IMR-90 (cell line): ENCODE measurements around the gene IGLL5. TPM values are rescaled to one million over a fixed set of nuclear protein-coding genes. Genes with fewer than 3 reads are reported as not detected.

ENCODE experiments used
- ATAC-seq: fragments of 200-7000 bp; cut with Tn5 transposase; 2 replicates; pipeline ENCODE4 v1.9.1; 2020; ENCODE audit warnings: low read depth, mild to moderate bottlenecking, moderate library complexity
- BruUV-seq: library from RNA; stranded (reverse); fragments of 400-500 nt; replicated peaks from 2 replicates; lab custom pipeline; 2021; lab: Mats Ljungman, UMichigan
- CTCF ChIA-PET: fragments of 300-600 bp; formaldehyde crosslinking; extraction: SDS; loops from one replicate; lab custom pipeline; 2021; ENCODE audit warnings: antibody characterized with exemption; lab: Yijun Ruan, JAX
- POLR2A ChIA-PET: fragments of 300-600 bp; sonication (Branson Sonifier 250); formaldehyde crosslinking; loops from one replicate; lab custom pipeline; 2022; ENCODE audit warnings: antibody characterized with exemption; ENCODE audit not compliant: unreplicated experiment; lab: Charles Lee
- DNase-seq: peaks from one replicate; pipeline ENCODE4 v3.0.0; 2013
- H2AFZ ChIP-seq: replicated peaks from 2 replicates; pipeline ENCODE3; 2013; ENCODE audit warnings: low read length, mild to moderate bottlenecking; ENCODE audit not compliant: poor library complexity
- H2AK5ac ChIP-seq: 2 replicates; pipeline ENCODE4 v1.6.1; 2013; ENCODE audit warnings: low read depth, low read length, inconsistent platforms
- H2AK9ac ChIP-seq: replicated peaks from 2 replicates; pipeline ENCODE3; 2013; ENCODE audit warnings: mild to moderate bottlenecking, low read depth, low read length, moderate library complexity; ENCODE audit not compliant: poor library complexity
- H2BK120ac ChIP-seq: 2 replicates; pipeline ENCODE4 v1.6.1; 2013; ENCODE audit warnings: low read depth, low read length, inconsistent platforms
- H2BK15ac ChIP-seq: 3 replicates; pipeline ENCODE4 v1.6.1; 2013; ENCODE audit warnings: low read depth, low read length, inconsistent platforms
- H2BK20ac ChIP-seq: 2 replicates; pipeline ENCODE4 v1.6.1; 2013; ENCODE audit warnings: low read depth, mild to moderate bottlenecking, inconsistent platforms, low read length, moderate library complexity
- H2BK5ac ChIP-seq: 2 replicates; pipeline ENCODE4 v1.6.1; 2013; ENCODE audit warnings: mild to moderate bottlenecking, low read depth, low read length, inconsistent platforms; ENCODE audit not compliant: poor library complexity, severe bottlenecking
- H3K14ac ChIP-seq: replicated peaks from 2 replicates; pipeline ENCODE4 v1.6.1; 2013; ENCODE audit warnings: low read depth, low read length, inconsistent platforms
- H3K18ac ChIP-seq: 2 replicates; pipeline ENCODE4 v1.6.1; 2013; ENCODE audit warnings: low read depth, low read length, control low read depth
- H3K23ac ChIP-seq: 2 replicates; pipeline ENCODE4 v1.6.1; 2013; ENCODE audit warnings: low read depth, low read length, inconsistent platforms
- H3K27ac ChIP-seq: 2 replicates; pipeline ENCODE4 v1.5.1; 2013; ENCODE audit warnings: mild to moderate bottlenecking, control low read depth, low read length; ENCODE audit not compliant: insufficient read depth
- H3K27me3 ChIP-seq: 2 replicates; pipeline ENCODE4 v1.6.1; 2013; ENCODE audit warnings: low read length; ENCODE audit not compliant: control insufficient read depth, insufficient read depth
- H3K36me3 ChIP-seq: 2 replicates; pipeline ENCODE4 v1.6.1; 2013; ENCODE audit warnings: low read length, mixed read lengths; ENCODE audit not compliant: control insufficient read depth, insufficient read depth
- H3K4ac ChIP-seq: 2 replicates; pipeline ENCODE4 v1.6.1; 2013; ENCODE audit warnings: low read depth, low read length, inconsistent platforms
- H3K4me1 ChIP-seq: 2 replicates; pipeline ENCODE4 v1.6.1; 2013; ENCODE audit warnings: low read length, mixed read lengths; ENCODE audit not compliant: control insufficient read depth, insufficient read depth
- H3K4me2 ChIP-seq: 2 replicates; pipeline ENCODE4 v1.6.1; 2013; ENCODE audit warnings: low read depth, mild to moderate bottlenecking, control low read depth, low read length, moderate library complexity
- H3K4me3 ChIP-seq: 2 replicates; pipeline ENCODE4 v1.5.1; 2013; ENCODE audit warnings: low read depth, mild to moderate bottlenecking, control low read depth, low read length, moderate library complexity; ENCODE audit not compliant: insufficient read depth
- H3K56ac ChIP-seq: 2 replicates; pipeline ENCODE4 v1.6.1; 2013; ENCODE audit warnings: low read length, inconsistent platforms; ENCODE audit not compliant: insufficient read depth; ENCODE audit errors: extremely low read depth
- H3K79me1 ChIP-seq, 2 experiments: 2 replicates each; pipeline ENCODE4 v1.6.1; 2013; ENCODE audit warnings: low read length in 2 of 2, inconsistent platforms in 1 of 2, low read depth in 1 of 2
- H3K9ac ChIP-seq: 2 replicates; pipeline ENCODE4 v1.6.1; 2013; ENCODE audit warnings: low read depth, low read length, control low read depth
- H3K9me1 ChIP-seq: 2 replicates; pipeline ENCODE4 v1.6.1; 2013; ENCODE audit warnings: low read length, inconsistent platforms; ENCODE audit not compliant: insufficient read depth
- H3K9me3 ChIP-seq: 2 replicates; pipeline ENCODE4 v1.6.1; 2013; ENCODE audit warnings: low read length; ENCODE audit not compliant: control insufficient read depth, insufficient read depth
- H4K20me1 ChIP-seq: 2 replicates; pipeline ENCODE4 v1.6.1; 2013; ENCODE audit warnings: low read length, inconsistent platforms; ENCODE audit not compliant: insufficient read depth
- H4K5ac ChIP-seq: 2 replicates; pipeline ENCODE4 v1.6.1; 2013; ENCODE audit warnings: mild to moderate bottlenecking, low read depth, low read length, control low read depth
- H4K8ac ChIP-seq, 2 experiments: 2 replicates each; pipeline ENCODE4 v1.6.1; 2013; ENCODE audit warnings: low read depth in 2 of 2, low read length in 2 of 2, control low read depth in 1 of 2, inconsistent platforms in 1 of 2
- H4K91ac ChIP-seq: 2 replicates; pipeline ENCODE4 v1.6.1; 2013; ENCODE audit warnings: low read depth, low read length, inconsistent platforms; ENCODE audit not compliant: insufficient read depth
- BHLHE40 ChIP-seq: fragments of 150-350 bp; IDR thresholded peaks from 2 replicates; pipeline ENCODE4 v1.6.1; 2016; ENCODE audit warnings: mild to moderate bottlenecking, low read depth, low read length
- CEBPB ChIP-seq: IDR thresholded peaks from 2 replicates; pipeline ENCODE4 v1.6.1; 2012; ENCODE audit warnings: low read depth, low read length, improper control_type of control experiment
- CHD1 ChIP-seq: IDR thresholded peaks from 2 replicates; pipeline ENCODE4 v1.6.1; 2012; ENCODE audit warnings: low read depth, low read length, improper control_type of control experiment
- CTCF ChIP-seq: conservative IDR thresholded peaks from 2 replicates; pipeline ENCODE4 v1.5.1; 2012; ENCODE audit warnings: mild to moderate bottlenecking, low read depth, low read length, improper control_type of control experiment
- FOS ChIP-seq: fragments of 150-350 bp; IDR thresholded peaks from 2 replicates; pipeline ENCODE4 v1.6.1; 2016; ENCODE audit warnings: low read depth, low read length
- MAFK ChIP-seq: IDR thresholded peaks from 2 replicates; pipeline ENCODE4 v1.6.1; 2012; ENCODE audit warnings: low read depth, low read length, improper control_type of control experiment
- MAZ ChIP-seq: IDR thresholded peaks from 2 replicates; pipeline ENCODE4 v1.6.1; 2012; ENCODE audit warnings: low read depth, mild to moderate bottlenecking, low read length, improper control_type of control experiment, moderate library complexity, borderline replicate concordance
- MXI1 ChIP-seq: IDR thresholded peaks from 2 replicates; pipeline ENCODE4 v1.6.1; 2012; ENCODE audit warnings: low read depth, mild to moderate bottlenecking, low read length, moderate library complexity, borderline replicate concordance
- NFE2L2 ChIP-seq: fragments of 150-350 bp; IDR thresholded peaks from 2 replicates; pipeline ENCODE4 v1.6.1; 2016; ENCODE audit warnings: low read depth, mild to moderate bottlenecking, low read length
- POLR2A ChIP-seq: IDR thresholded peaks from 2 replicates; pipeline ENCODE4 v1.6.1; 2012; ENCODE audit warnings: mild to moderate bottlenecking, low read depth, low read length
- RAD21 ChIP-seq: IDR thresholded peaks from 2 replicates; pipeline ENCODE4 v1.6.1; 2012; ENCODE audit warnings: low read length, improper control_type of control experiment
- RCOR1 ChIP-seq: IDR thresholded peaks from 2 replicates; pipeline ENCODE4 v1.6.1; 2012; ENCODE audit warnings: mild to moderate bottlenecking, low read length, improper control_type of control experiment; ENCODE audit not compliant: insufficient replicate concordance
- RFX5 ChIP-seq: IDR thresholded peaks from 2 replicates; pipeline ENCODE4 v1.8.0; 2012; ENCODE audit warnings: low read depth, mild to moderate bottlenecking, low read length, moderate library complexity
- SMC3 ChIP-seq: fragments of 150-350 bp; IDR thresholded peaks from 2 replicates; pipeline ENCODE4 v1.6.1; 2016; ENCODE audit warnings: low read depth, mild to moderate bottlenecking, antibody characterized with exemption, low read length, moderate library complexity
- WGBS, 2 experiments: methylation state at CpG; one replicate each; pipeline versions ENCODE4 v1.1.5 to v1.1.7; 2013; ENCODE audit warnings: missing lambda C conversion rate in 2 of 2; ENCODE audit not compliant: insufficient read length in 1 of 2; ENCODE audit errors: extremely low coverage in 2 of 2; 5-methylcytosine and 5-hydroxymethylcytosine counted together
- dilution Hi-C: fragments of 300-500 bp; cut with HindIII; formaldehyde crosslinking; loops from one replicate; pipeline ENCODE4 v1.14.3; 2018; ENCODE audit warnings: low sequenced_read_pairs; ENCODE audit not compliant: unreplicated experiment
- in situ Hi-C: fragments of 300-500 bp; cut with MboI; formaldehyde crosslinking; loops from 3 replicates; pipeline ENCODE4 v1.14.3; 2019; ENCODE audit warnings: low sequenced_read_pairs, inconsistent platforms, mixed read lengths
- intact Hi-C: fragments of 100-400 bp; cut with micrococcal nuclease; formaldehyde crosslinking; loops from 2 replicates; pipeline ENCODE4 v1.10.0; 2022
- polyA plus RNA-seq, 3 experiments: library from polyadenylated mRNA; depleted of rRNA; stranded (reverse); fragments of >200 nt; gene quantifications; 2 replicates each; pipeline ENCODE4 v1.2.3, GENCODE V29; 2012; ENCODE audit warnings: low replicate concordance in 1 of 3
- total RNA-seq: library from RNA; depleted of rRNA; stranded (reverse); fragments of >200 nt; gene quantifications from 2 replicates; pipeline ENCODE4 v1.2.3, GENCODE V29; 2012
- TF ChIP-seq, protein P1 (sequence below): fragments of 150-350 bp; IDR thresholded peaks from 2 replicates; pipeline ENCODE4 v1.6.1; 2017; ENCODE audit warnings: mild to moderate bottlenecking, antibody characterized with exemption, low read length, low read depth
- TF ChIP-seq, protein P2 (sequence below): fragments of 150-350 bp; IDR thresholded peaks from 2 replicates; pipeline ENCODE4 v1.6.1; 2016; ENCODE audit warnings: low read depth, mild to moderate bottlenecking, low read length, moderate library complexity, borderline replicate concordance

The IGLL5 gene
- total and polyA plus RNA-seq, 2 of the 4 experiments (the other 2 are of a cell fraction) = not detected

DNA sequence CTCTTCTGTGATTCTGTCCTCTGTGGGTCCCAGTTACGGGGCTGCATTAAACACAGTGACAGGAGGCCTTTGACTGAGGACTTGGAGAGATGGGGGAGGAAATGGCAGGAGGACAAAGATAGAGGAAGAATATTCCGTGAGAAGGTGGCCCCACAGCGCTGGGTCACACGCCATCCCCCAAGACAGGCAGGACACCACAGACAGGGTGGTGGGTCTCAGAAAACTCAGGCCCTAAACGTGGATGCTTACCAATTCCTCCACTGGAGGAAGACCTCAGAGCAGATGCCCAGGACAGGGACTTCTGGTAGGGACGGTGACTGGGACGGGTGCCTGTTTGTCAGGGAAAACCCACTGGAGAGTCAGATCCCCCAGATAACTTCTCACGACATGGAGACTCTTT is 34.0 kb downstream of the IGLL5 start:
- H2BK20ac ChIP-seq = no peak overlapping the region
- no peaks in the 10 kb centered on the region for H3K79me1 ChIP-seq
- H3K9ac ChIP-seq = no peak overlapping the region
- dilution Hi-C loops = no loop called here
- intact Hi-C loops = no loop called here
- no peak overlapping the region for H2BK15ac ChIP-seq
- H4K20me1 ChIP-seq = no peaks in the 10 kb centered on the region
- no CpG with 5 or more reads among the region's 8 CpGs for WGBS, 2 experiments
- H3K9me1 ChIP-seq = no peaks in the 10 kb centered on the region
- CTCF ChIA-PET = no interaction called here
- H3K56ac ChIP-seq = no peak overlapping the region
- H3K4me1 ChIP-seq = no peaks in the 10 kb centered on the region
- no peak for ATAC-seq
- H3K9me3 ChIP-seq = no peaks in the 10 kb centered on the region
- H3K36me3 ChIP-seq = no peaks in the 10 kb centered on the region
- no peak overlapping the region for H4K91ac ChIP-seq
- no peak overlapping the region for H2BK5ac ChIP-seq
- POLR2A ChIA-PET = no interaction called here
- TF ChIP-seq BHLHE40 (no peak), SMC3 (no peak), MAFK (no peak), NFE2L2 (no peak), RAD21 (no peak), MXI1 (no peak), RCOR1 (no peak), POLR2A (no peak), FOS (no peak), CHD1 (no peak), RFX5 (no peak), CTCF (no peak), MAZ (no peak), CEBPB (no peak)
- TF ChIP-seq, protein P1, sequence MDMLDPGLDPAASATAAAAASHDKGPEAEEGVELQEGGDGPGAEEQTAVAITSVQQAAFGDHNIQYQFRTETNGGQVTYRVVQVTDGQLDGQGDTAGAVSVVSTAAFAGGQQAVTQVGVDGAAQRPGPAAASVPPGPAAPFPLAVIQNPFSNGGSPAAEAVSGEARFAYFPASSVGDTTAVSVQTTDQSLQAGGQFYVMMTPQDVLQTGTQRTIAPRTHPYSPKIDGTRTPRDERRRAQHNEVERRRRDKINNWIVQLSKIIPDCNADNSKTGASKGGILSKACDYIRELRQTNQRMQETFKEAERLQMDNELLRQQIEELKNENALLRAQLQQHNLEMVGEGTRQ = no peak
- TF ChIP-seq, protein P2, sequence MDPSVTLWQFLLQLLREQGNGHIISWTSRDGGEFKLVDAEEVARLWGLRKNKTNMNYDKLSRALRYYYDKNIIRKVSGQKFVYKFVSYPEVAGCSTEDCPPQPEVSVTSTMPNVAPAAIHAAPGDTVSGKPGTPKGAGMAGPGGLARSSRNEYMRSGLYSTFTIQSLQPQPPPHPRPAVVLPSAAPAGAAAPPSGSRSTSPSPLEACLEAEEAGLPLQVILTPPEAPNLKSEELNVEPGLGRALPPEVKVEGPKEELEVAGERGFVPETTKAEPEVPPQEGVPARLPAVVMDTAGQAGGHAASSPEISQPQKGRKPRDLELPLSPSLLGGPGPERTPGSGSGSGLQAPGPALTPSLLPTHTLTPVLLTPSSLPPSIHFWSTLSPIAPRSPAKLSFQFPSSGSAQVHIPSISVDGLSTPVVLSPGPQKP = no peak
- no peak overlapping the region for H3K14ac ChIP-seq
- H3K27me3 ChIP-seq = peaks cover 12% of the 10 kb centered on the region
- H2BK120ac ChIP-seq = no peak overlapping the region
- DNase-seq = no peak
- no TSS peak for BruUV-seq
- no peak overlapping the region for H3K18ac ChIP-seq
- no peak overlapping the region for H2AK5ac ChIP-seq
- H3K4me2 ChIP-seq = no peak overlapping the region
- H2AFZ ChIP-seq = no peak overlapping the region
- no peak overlapping the region for H4K8ac ChIP-seq
- H3K27ac ChIP-seq = no peak overlapping the region
- no peak overlapping the region for H2AK9ac ChIP-seq
- no peak overlapping the region for H3K4ac ChIP-seq
- in situ Hi-C loops = no loop called here
- no peak overlapping the region for H3K4me3 ChIP-seq
- no peak overlapping the region for H4K5ac ChIP-seq
- H3K23ac ChIP-seq = no peak overlapping the region
